GM19099 (cell line): ENCODE data around the gene SPATA16.

Experiments used
- POLR2A ChIP-seq: IDR thresholded peaks from 3 replicates; pipeline ENCODE4 v1.6.1; 2011; ENCODE audit warnings: low read depth; ENCODE audit not compliant: insufficient read length; ENCODE audit errors: extremely low read depth

Gene SPATA16

GRCh38 chr3:173066044-173067004, 74.7 kb downstream of the SPATA16 start:
- TF ChIP-seq POLR2A = no peak

GRCh38 chr3:173065543-173065981, 75.5 kb downstream of the SPATA16 start:
- TF ChIP-seq POLR2A = no peak

- no peak for TF ChIP-seq POLR2A
Observed at GRCh38 chr3:173064631-173065030, 76.4 kb downstream of the SPATA16 start.

- TF ChIP-seq POLR2A = no peak
Observed at GRCh38 chr3:173058229-173058628, 82.8 kb downstream of the SPATA16 start.

- no peak for TF ChIP-seq POLR2A
Observed at GRCh38 chr3:173055228-173055933, 85.7 kb downstream of the SPATA16 start.

- no peak for TF ChIP-seq POLR2A
Observed at GRCh38 chr3:173049360-173049759, 91.7 kb downstream of the SPATA16 start.

GRCh38 chr3:173045770-173046382, 95.2 kb downstream of the SPATA16 start:
- TF ChIP-seq POLR2A = no peak

- TF ChIP-seq POLR2A = no peak
Observed at GRCh38 chr3:173044998-173045397, 96.0 kb downstream of the SPATA16 start.

- TF ChIP-seq POLR2A = no peak
Observed at GRCh38 chr3:173043757-173044156, 97.3 kb downstream of the SPATA16 start.

- no peak for TF ChIP-seq POLR2A
Observed at GRCh38 chr3:173038484-173038871, 102.6 kb downstream of the SPATA16 start.

- no peak for TF ChIP-seq POLR2A
Observed at GRCh38 chr3:173037840-173038483, 103.1 kb downstream of the SPATA16 start.

- TF ChIP-seq POLR2A = no peak
Observed at GRCh38 chr3:173030273-173030672, 110.8 kb downstream of the SPATA16 start.

GRCh38 chr3:173028351-173028750, 112.7 kb downstream of the SPATA16 start:
- TF ChIP-seq POLR2A = no peak

GRCh38 chr3:173027429-173027828, 113.6 kb downstream of the SPATA16 start:
- no peak for TF ChIP-seq POLR2A

- TF ChIP-seq POLR2A = no peak
Observed at GRCh38 chr3:173025941-173026340, 115.1 kb downstream of the SPATA16 start.

- TF ChIP-seq POLR2A = no peak
Observed at GRCh38 chr3:173021547-173022185, 119.4 kb downstream of the SPATA16 start.
